NCI-H2196 (cell line): ENCODE measurements around the gene MPZL2.
"Not testable (repeated sequence)": the region's sequence is repeated elsewhere in the genome, so short reads cannot be mapped to it uniquely, and the experiment has no call there.

Source experiments
- DNase-seq: peaks from one replicate; lab custom pipeline; 2025; ENCODE audit not compliant: unreplicated experiment; lab: John Stamatoyannopoulos, UW

The MPZL2 gene

DNA sequence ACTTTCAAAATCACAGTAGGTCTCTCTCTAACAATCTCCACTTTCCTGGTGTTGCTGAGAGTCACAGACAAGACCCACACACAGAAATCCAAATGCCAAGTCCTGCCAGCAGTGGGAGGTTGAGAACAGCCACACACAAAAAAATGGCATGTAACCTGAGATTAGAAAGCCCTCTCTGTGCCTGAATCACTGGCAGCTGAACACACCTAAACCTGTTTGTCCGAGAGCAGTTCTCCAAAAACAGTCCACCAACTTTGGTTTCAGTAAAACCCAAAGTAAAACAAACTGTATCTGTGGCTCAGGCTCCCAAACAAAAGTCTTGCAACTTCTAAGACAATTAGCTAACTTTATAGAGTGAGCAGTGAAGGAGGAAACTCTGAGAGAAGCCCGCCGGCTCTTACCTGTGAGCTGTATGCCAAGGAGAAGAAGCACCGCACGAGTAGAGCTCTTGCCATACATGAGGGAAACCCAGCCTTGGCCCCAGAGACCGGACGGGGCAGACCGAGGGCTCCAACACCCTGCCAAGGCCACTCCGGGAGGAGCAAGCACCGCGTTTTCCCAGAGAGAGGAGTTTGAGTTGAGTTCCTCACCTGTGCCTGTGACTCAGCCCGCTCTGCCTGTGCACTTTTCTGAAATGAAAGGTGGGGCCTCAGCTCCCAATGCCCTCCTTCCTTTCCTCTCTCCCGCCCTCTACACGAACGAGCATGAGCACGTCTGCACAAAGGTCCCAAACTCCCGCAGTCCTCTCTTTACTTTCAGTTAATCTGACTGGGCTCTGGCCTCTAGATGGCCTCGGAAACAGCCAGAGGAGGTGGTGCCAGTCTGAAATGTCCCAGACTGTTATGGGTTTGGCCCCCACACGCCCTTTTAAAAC is at the start of gene MPZL2:
Gene MPZL2, minus strand, starts transcription at position 603 of the 874 bp plus-strand sequence. Its CDS starts 144 bp downstream, at position 459.
- no peak for DNase-seq

- no peak for DNase-seq
Observed at GRCh38 chr11:118313242-118313641, 49.1 kb upstream of the MPZL2 start.

GRCh38 chr11:118312328-118312727 is 48.2 kb upstream of the MPZL2 start:
- no peak for DNase-seq

- no peak for DNase-seq
Observed at GRCh38 chr11:118311518-118311917, 47.4 kb upstream of the MPZL2 start.

DNA sequence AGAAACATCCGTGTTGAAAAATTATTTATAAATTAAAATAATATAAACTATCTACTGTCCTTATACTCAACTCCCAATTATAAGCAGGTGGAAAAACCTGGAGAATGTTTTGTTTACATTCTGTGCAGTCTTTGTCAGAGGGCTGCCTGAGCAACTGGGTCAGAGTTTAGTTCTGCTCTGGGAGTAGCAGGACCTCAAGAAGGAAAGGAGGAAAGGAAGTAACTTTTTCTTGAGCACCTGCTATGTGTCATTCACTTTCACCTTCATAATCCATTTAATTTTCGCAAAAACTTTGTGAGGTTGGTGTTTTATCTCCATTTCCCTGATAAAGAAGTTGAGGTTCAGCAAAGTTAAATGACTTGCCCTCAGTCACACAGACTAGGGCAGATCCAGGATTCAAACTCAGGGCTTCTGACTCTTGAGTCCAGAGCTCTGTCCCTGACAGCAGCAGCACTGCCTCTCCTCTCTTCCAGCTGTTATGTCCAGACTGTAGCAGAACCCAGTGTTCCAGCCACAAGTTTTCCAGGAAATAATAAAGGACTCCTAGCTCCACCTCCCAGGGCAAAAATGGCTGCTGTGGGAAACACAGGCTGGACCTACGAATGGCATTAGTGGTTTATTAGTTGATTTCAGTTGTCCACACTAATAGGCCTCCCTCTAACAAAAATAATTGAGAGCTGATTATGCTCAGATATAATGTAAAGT is 46.8 kb upstream of the MPZL2 start:
- DNase-seq = no peak

GRCh38 chr11:118310271-118310670 is 46.2 kb upstream of the MPZL2 start:
- DNase-seq = no peak

GRCh38 chr11:118308995-118309528 is 45.0 kb upstream of the MPZL2 start:
- DNase-seq = not testable (repeated sequence)

GRCh38 chr11:118306556-118306955 is 42.5 kb upstream of the MPZL2 start:
- no peak for DNase-seq

DNA sequence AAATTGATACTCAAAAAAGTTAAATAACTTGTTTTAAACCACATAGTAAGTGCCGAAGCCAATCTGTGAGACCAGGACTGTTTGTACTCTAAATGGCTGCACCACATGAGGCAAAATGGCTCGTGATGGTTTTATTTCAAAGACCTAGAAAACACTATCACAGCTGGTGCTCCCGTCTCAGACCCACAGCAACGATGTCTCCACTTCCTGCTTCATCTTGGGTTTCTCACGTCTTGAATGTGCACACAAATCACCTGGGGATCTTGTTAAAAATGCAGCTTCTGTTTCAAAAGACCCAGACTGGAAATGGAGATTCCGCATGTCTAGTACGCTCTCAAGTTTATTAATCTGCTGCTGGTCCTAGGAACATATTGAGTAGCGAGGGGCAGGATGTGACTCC is 41.6 kb upstream of the MPZL2 start:
- no peak for DNase-seq

DNA sequence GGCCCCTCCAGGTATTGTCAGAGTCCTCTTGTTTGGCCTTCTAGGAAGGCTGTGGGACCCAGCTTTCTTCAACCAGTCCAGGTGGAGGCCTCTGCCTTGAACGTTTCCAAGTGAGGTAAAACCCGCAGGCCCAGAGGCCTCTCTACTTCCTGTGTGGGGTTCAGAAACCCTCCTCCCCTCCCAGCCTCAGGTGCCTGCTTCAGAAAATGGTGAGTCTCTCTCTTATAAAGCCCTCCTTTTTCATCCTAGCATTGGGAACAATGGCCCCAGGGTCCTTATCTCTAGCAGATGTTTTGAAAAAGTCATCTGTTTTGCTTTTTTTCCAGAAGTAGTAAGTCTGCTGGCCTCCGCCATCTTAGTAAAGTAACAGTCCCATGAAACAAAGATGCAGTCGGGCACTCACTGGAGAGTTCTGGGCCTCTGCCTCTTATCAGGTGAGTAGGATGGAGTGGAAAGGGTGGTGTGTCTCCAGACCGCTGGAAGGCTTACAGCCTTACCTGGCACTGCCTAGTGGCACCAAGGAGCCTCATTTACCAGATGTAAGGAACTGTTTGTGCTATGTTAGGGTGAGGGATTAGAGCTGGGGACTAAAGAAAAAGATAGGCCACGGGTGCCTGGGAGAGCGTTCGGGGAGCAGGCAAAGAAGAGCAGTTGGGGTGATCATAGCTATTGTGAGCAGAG is 40.6 kb upstream of the MPZL2 start, which contains the start of gene CD3E:
Gene CD3E, plus strand, starts transcription at position 163 of the 681 bp plus-strand sequence. Its CDS starts 223 bp downstream, at position 386.
- DNase-seq = no peak

- no peak for DNase-seq
Observed at GRCh38 chr11:118304227-118304567, 40.1 kb upstream of the MPZL2 start.

DNA sequence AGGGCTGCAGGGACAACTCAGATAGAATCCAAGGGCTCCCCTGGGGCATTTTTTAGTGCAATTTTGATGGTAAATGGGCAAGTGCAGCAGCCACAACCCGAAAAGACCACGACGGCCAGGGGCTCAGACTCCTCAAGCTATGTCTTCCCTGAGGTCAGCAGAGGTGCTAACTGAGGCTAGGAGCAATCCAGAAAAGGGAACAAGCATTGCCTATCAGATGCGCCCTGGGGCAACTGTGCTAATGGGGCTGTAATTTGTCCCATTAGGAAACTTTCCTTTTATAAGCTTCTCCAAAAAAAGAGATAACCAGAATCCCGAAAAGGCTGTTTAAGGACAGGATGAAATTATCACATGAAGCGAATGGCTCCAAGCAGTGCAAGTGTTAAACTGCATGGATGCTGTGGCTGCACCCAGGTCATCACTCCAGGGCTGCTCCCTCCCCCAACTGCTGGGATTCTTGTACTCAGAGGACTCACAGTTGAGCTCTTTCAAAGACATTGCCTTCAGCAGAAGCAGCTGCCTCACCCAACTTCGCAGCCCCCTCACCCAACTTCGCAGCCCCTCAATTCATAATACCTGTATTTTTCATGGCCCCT is 37.6 kb upstream of the MPZL2 start:
- no peak for DNase-seq

DNA sequence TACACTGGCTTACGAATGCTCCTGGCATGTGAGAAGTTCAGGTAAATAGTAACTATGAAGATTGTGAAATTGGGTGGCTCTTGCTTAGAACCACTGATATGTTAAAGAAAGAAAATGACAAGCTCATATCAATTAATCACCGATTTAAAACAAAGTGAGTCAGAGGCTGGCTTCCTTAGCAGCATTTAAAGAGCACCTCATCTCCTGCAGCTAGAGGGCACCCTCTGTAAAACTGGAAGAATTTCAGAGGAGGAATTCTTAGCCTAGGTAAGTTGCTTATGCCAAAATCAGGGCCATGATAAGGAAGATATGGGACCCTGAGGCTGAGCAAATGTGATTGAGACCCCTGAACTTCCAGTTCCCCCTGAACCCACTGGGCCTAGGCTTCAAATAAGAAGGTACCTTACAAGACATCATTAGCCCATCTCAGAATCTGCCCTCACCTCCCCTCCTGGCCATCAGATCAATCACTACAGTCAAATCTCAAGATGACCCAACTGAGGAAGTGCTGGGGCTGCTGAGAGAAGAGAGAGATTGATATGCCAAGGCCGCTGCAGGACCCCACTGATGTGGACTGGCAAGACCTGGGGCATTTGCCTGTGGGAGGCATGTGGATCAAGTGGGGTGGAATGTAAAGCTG is 31.8 kb upstream of the MPZL2 start:
- DNase-seq = peak; percentile 31

DNA sequence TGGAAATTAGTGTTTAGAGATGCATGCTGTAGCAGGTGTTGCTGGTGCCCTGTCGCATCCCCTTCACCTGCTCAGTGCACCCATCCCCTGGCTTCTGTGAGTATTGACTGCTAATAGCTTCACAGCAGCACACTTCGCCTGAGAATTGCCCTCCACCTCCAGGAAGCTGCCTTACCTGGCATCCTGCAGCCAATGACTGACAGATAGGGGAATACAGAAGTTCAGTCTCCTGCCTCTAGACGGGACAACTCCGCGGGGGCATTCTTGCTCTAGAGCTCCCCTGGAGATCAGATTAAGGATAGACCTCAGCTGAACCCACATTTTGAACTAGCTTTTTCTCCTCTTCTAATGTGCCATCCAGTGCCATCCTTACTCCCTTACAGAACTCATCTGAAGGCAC is 31.1 kb upstream of the MPZL2 start:
- no peak for DNase-seq

- DNase-seq = no peak
Observed at GRCh38 chr11:118294053-118294452, 30.0 kb upstream of the MPZL2 start.

DNA sequence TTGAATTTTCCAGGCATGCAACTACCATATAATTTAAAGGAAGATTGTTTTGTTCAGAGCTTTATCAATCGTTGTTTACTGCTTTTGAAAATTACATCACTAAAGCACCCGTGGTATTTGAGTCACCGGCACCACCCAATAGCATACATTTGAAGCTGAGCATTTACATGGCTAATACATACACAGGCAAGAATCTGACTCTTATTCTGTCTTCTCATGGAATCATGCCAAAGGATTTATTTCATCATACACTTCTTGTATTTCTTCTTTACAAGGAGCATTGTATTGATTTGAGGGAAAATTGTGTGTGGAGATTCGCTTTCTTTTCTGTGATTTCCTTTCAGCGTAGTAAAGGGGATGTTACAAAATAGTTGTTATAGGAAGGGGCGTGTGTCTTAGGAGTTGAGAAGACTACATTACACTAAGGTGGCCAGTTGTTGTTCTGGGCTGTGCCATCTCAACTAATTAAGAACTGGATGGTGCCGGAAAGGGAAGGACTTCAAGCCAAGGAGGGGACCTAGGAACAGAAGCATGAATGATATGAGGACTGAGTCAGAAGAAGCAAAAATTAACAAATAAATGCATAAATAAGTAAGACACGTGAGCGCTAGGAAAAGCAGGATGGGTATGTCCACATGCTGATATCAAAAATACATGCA is 27.5 kb upstream of the MPZL2 start:
- DNase-seq = no peak

- DNase-seq = peak; percentile 38
Observed at GRCh38 chr11:118290923-118291322, 26.8 kb upstream of the MPZL2 start.

GRCh38 chr11:118289401-118289800 is 25.3 kb upstream of the MPZL2 start:
- no peak for DNase-seq

DNA sequence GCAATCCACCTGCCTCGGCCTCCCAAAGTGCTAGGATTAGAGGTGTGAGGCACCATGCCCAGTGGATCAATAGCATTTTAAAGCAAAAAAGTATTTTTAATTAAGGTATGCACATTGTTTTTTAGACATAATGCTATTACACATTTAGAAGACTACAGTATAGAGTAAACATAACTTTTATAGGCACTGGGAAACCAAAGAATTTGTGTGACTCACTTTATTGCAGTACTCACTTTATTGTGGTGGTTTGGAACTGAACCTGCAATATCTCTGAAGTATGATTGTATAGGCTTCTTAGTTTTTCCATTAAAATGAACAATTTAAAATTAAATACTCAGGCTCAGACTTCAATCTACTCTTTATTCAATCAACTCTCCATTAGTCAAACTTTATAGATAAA is 22.9 kb upstream of the MPZL2 start:
- DNase-seq = no peak

- DNase-seq = no peak
Observed at GRCh38 chr11:118286545-118286944, 22.4 kb upstream of the MPZL2 start.
